Nephron (organoid): ENCODE results near the gene ZBTB40.

Experiments
- H3K27ac Mint-ChIP-seq, 3 experiments: 2 replicates each; pipeline ENCODE4 v1.8.0; 2020; ENCODE audit warnings: mixed read lengths in 3 of 3, mild to moderate bottlenecking in 2 of 3, moderate library complexity in 1 of 3
- H3K27me3 Mint-ChIP-seq: 2 replicates; pipeline ENCODE4 v1.8.0; 2021; ENCODE audit warnings: low read depth, mild to moderate bottlenecking, moderate library complexity, mixed read lengths
- H3K36me3 Mint-ChIP-seq: 2 replicates; pipeline ENCODE4 v1.8.0; 2020; ENCODE audit warnings: low read depth, mixed read lengths
- H3K4me1 Mint-ChIP-seq: 2 replicates; pipeline ENCODE4 v1.8.0; 2020; ENCODE audit warnings: mixed read lengths
- H3K4me3 Mint-ChIP-seq, 3 experiments: 2 replicates each; pipeline ENCODE4 v1.8.0; 2020; ENCODE audit warnings: mild to moderate bottlenecking in 3 of 3, mixed read lengths in 3 of 3, moderate library complexity in 2 of 3
- H3K9me3 Mint-ChIP-seq: 2 replicates; pipeline ENCODE4 v1.8.0; 2020; ENCODE audit warnings: mixed read lengths
- CTCF ChIP-seq, 3 experiments: fragments of 200-600 bp; sonication (generic); IDR thresholded peaks; one replicate each; pipeline ENCODE4 v1.5.0; 2021; ENCODE audit warnings: antibody characterized with exemption in 3 of 3; ENCODE audit not compliant: unreplicated experiment in 3 of 3

ZBTB40 gene

GRCh38 chr1:22447621-22448111 lies 4.0 kb upstream of the ZBTB40 start:
- Mint-ChIP-seq H3K4me3 (peak overlapping the region in 1 of 3 experiments; percentile 48), H3K9me3 (peaks cover 11% of the 10 kb centered on the region), H3K27ac (peak overlapping the region; percentile 31 to 77 (median 55)), H3K4me1 (peaks cover 39% of the 10 kb centered on the region), H3K27me3 (peaks cover 4% of the 10 kb centered on the region), H3K36me3 (no peaks in the 10 kb centered on the region)
- no peak for TF ChIP-seq CTCF (IDR thresholded peaks at IDR 0.05; ENCODE audit: unreplicated experiment in 3 of 3)

GRCh38 chr1:22449636-22450035 lies 2.0 kb upstream of the ZBTB40 start:
- Mint-ChIP-seq H3K27me3 (peaks cover 4% of the 10 kb centered on the region), H3K27ac (peak overlapping the region in 2 of 3 experiments; percentile 49 to 64), H3K36me3 (no peaks in the 10 kb centered on the region), H3K4me3 (no peak overlapping the region), H3K4me1 (peaks cover 52% of the 10 kb centered on the region), H3K9me3 (peaks cover 4% of the 10 kb centered on the region)
- no peak for TF ChIP-seq CTCF (IDR thresholded peaks at IDR 0.05; ENCODE audit: unreplicated experiment in 3 of 3)

GRCh38 chr1:22450351-22451021 lies 1.2 kb upstream of the ZBTB40 start:
- TF ChIP-seq CTCF (IDR thresholded peaks at IDR 0.05; ENCODE audit: unreplicated experiment in 3 of 3), result no peak
- H3K36me3 Mint-ChIP-seq, result no peaks in the 10 kb centered on the region

GRCh38 chr1:22452481-22452957 lies 868 bp downstream of the ZBTB40 start:
- Mint-ChIP-seq H3K36me3 (no peaks in the 10 kb centered on the region), H3K4me1 (peaks cover 62% of the 10 kb centered on the region), H3K9me3 (no peaks in the 10 kb centered on the region), H3K4me3 (peak overlapping the region; percentile 88 to 93 (median 92)), H3K27me3 (no peaks in the 10 kb centered on the region), H3K27ac (peak overlapping the region; percentile 95 to 96 (median 96))
- no peak for TF ChIP-seq CTCF (IDR thresholded peaks at IDR 0.05; ENCODE audit: unreplicated experiment in 3 of 3)

More at GRCh38 chr1:22450351-22451021, 1.2 kb upstream of the ZBTB40 start:
- Mint-ChIP-seq H3K27ac (peak overlapping the region; percentile 91 to 96 (median 95)), H3K9me3 (no peaks in the 10 kb centered on the region), H3K4me3 (peak overlapping the region; percentile 77 to 93 (median 88)), H3K4me1 (peaks cover 60% of the 10 kb centered on the region), H3K27me3 (peaks cover 4% of the 10 kb centered on the region)

GRCh38 chr1:22453181-22453580 lies 1.5 kb downstream of the ZBTB40 start:
- H3K4me1 Mint-ChIP-seq, result peaks cover 62% of the 10 kb centered on the region
- no peaks in the 10 kb centered on the region for H3K27me3 Mint-ChIP-seq
- no peaks in the 10 kb centered on the region for H3K9me3 Mint-ChIP-seq
- peak overlapping the region; percentile 95 to 96 (median 96) for H3K27ac Mint-ChIP-seq
- no peak for TF ChIP-seq CTCF (IDR thresholded peaks at IDR 0.05; ENCODE audit: unreplicated experiment in 3 of 3)
- H3K36me3 Mint-ChIP-seq, result no peaks in the 10 kb centered on the region
- peak overlapping the region; percentile 88 to 93 (median 92) for H3K4me3 Mint-ChIP-seq
